Ecto neural progenitor cell (in vitro differentiated cells): ENCODE measurements around the gene KIAA1328.

Source experiments
- DNase-seq: peaks from one replicate; pipeline ENCODE4 v3.0.0-alpha.2; 2018; ENCODE audit warnings: low spot score

Gene KIAA1328

GRCh38 chr18:36953047-36953446, 124.1 kb downstream of the KIAA1328 start:
- DNase-seq = no peak

GRCh38 chr18:36960038-36960437, 131.1 kb downstream of the KIAA1328 start:
- no peak for DNase-seq

GRCh38 chr18:36963464-36963863, 134.5 kb downstream of the KIAA1328 start:
- no peak for DNase-seq

GRCh38 chr18:36974686-36975085, 145.8 kb downstream of the KIAA1328 start:
- no peak for DNase-seq

- no peak for DNase-seq
Observed at GRCh38 chr18:36977121-36977520, 148.2 kb downstream of the KIAA1328 start.

GRCh38 chr18:36993068-36993467, 164.1 kb downstream of the KIAA1328 start:
- DNase-seq = no peak

- DNase-seq = no peak
Observed at GRCh38 chr18:37006742-37007141, 177.8 kb downstream of the KIAA1328 start.

GRCh38 chr18:37012452-37012851, 183.5 kb downstream of the KIAA1328 start:
- DNase-seq = no peak

GRCh38 chr18:37019157-37019827, 190.4 kb downstream of the KIAA1328 start:
- peak; percentile 49 for DNase-seq

- no peak for DNase-seq
Observed at GRCh38 chr18:37033419-37033818, 204.5 kb downstream of the KIAA1328 start.

GRCh38 chr18:37042381-37042780, 213.5 kb downstream of the KIAA1328 start:
- no peak for DNase-seq

GRCh38 chr18:37055137-37055802, 226.3 kb downstream of the KIAA1328 start:
- DNase-seq = no peak

GRCh38 chr18:37064187-37064586, 235.3 kb downstream of the KIAA1328 start:
- no peak for DNase-seq

GRCh38 chr18:37065254-37065653, 236.3 kb downstream of the KIAA1328 start:
- DNase-seq = no peak

- no peak for DNase-seq
Observed at GRCh38 chr18:37084912-37085311, 256.0 kb downstream of the KIAA1328 start.

- no peak for DNase-seq
Observed at GRCh38 chr18:37085362-37085761, 256.4 kb downstream of the KIAA1328 start.

GRCh38 chr18:37107748-37108522, 279.0 kb downstream of the KIAA1328 start:
- DNase-seq = no peak

- no peak for DNase-seq
Observed at GRCh38 chr18:37122877-37123276, 293.9 kb downstream of the KIAA1328 start.

- DNase-seq = no peak
Observed at GRCh38 chr18:37124516-37124915, 295.6 kb downstream of the KIAA1328 start.

- no peak for DNase-seq
Observed at GRCh38 chr18:37135177-37135576, 306.2 kb downstream of the KIAA1328 start.

- no peak for DNase-seq
Observed at GRCh38 chr18:37138456-37138855, 309.5 kb downstream of the KIAA1328 start.

- DNase-seq = no peak
Observed at GRCh38 chr18:37139876-37140275, 310.9 kb downstream of the KIAA1328 start.

GRCh38 chr18:37144921-37145320, 316.0 kb downstream of the KIAA1328 start:
- no peak for DNase-seq
